ENCODE data around the gene NPR1.
A peak's percentile ranks its signal among the peaks of the same experiment; 100 is the strongest.
"Not testable (repeated sequence)": the region's sequence is repeated elsewhere in the genome, so short reads cannot be mapped to it uniquely, and the experiment has no call there.

Gene NPR1

DNA sequence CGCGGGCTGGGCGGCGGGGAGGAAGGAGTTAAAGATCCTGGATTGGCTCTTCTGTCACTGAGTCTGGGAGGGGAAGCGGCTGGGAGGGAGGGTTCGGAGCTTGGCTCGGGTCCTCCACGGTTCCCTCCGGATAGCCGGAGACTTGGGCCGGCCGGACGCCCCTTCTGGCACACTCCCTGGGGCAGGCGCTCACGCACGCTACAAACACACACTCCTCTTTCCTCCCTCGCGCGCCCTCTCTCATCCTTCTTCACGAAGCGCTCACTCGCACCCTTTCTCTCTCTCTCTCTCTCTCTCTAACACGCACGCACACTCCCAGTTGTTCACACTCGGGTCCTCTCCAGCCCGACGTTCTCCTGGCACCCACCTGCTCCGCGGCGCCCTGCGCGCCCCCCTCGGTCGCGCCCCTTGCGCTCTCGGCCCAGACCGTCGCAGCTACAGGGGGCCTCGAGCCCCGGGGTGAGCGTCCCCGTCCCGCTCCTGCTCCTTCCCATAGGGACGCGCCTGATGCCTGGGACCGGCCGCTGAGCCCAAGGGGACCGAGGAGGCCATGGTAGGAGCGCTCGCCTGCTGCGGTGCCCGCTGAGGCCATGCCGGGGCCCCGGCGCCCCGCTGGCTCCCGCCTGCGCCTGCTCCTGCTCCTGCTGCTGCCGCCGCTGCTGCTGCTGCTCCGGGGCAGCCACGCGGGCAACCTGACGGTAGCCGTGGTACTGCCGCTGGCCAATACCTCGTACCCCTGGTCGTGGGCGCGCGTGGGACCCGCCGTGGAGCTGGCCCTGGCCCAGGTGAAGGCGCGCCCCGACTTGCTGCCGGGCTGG is at the start of gene NPR1:
TSS of gene NPR1 (plus strand) at position 170 of the 818 bp plus-strand sequence. CDS start at position 591, 421 bp downstream.
- peak; percentile 11 for DNase-seq

DNA sequence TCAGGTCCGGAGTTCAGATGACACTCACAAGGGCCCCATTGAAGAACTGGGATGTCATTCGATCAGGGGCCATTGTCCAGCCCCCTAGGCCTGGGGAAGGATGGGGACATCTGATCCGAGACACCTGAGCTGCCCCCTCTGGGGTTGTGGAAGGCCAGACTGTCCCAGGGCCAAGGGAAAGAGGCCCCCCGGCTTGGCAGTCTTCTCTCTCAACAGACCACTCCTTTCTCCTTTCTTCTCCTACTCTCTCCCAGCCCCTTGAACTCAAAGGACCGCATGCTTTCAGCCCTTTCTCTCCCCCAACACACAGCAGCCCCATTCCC is 49.2 kb upstream of the NPR1 start:
- no peak for DNase-seq

DNA sequence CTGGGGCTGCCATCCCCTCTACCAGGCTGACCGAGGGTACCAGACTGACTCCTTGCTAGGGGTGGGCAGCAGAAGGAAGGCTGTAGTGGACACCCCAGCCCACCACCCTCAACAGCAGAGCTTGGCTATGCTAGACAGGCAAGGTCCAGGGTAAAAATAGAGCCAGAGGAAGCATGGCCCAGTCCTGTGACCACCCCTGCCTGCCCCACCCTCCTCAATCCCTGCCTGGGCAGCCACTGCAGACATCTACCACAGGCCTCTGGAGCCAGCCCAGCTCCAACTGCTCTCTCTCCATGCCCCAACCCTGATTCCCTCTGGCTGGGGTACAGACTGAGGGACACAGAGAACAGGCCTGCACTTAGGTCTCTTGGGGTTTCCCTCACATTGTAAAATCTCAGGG is 48.5 kb upstream of the NPR1 start:
- DNase-seq: no peak

DNA sequence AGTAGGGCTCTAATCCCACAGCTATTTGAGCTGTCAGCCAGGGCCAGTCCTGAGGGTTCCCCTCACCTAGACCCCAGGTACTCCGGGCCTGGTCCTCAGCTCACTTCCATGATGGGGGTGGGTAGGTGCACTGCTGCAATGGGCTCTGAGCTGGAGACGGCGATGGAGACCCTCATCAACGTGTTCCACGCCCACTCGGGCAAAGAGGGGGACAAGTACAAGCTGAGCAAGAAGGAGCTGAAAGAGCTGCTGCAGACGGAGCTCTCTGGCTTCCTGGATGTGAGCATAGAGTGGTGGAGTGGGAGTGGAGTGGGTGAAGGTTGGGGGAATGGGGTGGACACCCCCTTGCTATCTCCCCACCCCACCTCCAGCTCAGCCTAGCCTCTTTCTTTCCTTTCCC is 48.1 kb upstream of the NPR1 start:
- DNase-seq: no peak

DNA sequence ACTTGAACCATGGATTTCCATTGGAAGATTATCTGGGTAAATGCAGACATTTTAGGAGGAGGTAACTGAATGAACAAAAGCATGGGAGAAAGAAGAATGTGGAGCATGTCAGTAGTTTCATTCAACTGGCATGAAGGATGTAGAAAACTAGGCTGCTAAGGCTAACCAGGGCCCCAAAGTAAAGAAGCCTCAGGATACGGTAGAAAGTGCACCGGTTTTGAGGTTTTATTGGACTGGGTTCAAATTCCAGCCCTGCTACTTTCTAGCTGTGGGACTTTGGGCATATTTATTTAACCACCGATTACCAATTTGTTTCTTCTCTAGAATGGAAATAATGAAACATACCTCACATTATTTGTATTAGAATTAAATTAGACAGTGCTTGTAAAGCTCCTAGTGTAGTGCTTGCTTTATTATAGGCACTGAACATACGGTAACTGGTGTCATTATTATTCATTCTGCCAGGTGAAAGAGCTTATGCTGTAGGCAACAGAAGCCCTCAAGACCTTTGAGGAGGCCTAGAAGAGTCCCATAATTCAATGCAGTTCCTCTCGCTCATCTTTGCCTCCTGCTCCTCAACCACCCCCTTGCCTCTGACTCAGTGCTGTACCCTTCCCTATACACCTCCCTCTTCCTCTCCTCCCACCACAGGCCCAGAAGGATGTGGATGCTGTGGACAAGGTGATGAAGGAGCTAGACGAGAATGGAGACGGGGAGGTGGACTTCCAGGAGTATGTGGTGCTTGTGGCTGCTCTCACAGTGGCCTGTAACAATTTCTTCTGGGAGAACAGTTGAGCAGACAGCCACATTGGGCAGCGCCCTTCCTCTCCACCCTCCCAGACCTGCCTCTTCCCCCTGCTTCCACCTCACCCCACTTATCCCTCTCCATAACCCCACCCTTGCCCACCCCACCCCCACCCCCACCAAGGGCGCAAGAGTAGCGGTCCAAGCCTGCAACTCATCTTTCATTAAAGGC is 47.2 kb upstream of the NPR1 start:
- no peak for DNase-seq

DNA sequence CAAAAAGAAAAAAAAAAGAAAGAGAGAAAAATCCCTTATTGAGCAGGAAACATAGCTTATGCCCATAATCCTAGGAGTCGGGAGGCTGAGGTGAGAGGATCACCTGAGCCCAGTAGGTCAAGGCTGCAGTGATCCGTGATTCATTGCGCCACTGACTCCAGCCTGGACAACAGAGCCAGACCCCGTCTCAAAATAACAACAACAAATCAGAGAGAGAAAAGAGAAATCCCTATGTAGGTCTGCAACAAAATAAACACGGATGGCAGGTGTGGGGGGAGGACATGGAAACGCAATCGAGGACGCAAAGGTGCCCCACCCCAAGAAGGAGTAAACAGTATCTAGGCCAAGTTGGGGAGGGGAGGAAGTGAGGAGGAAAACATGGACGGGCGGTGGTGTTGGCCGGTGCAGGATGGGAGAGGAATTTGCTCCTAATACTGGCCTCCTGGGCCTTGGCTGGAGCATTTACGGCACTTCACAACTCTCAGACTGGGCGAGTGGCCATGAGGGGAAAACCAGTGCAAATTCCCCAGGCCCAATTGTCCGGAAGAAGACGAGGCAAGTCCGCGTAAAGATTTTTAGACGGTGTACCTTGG is 45.2 kb upstream of the NPR1 start:
- DNase-seq: no peak

DNA sequence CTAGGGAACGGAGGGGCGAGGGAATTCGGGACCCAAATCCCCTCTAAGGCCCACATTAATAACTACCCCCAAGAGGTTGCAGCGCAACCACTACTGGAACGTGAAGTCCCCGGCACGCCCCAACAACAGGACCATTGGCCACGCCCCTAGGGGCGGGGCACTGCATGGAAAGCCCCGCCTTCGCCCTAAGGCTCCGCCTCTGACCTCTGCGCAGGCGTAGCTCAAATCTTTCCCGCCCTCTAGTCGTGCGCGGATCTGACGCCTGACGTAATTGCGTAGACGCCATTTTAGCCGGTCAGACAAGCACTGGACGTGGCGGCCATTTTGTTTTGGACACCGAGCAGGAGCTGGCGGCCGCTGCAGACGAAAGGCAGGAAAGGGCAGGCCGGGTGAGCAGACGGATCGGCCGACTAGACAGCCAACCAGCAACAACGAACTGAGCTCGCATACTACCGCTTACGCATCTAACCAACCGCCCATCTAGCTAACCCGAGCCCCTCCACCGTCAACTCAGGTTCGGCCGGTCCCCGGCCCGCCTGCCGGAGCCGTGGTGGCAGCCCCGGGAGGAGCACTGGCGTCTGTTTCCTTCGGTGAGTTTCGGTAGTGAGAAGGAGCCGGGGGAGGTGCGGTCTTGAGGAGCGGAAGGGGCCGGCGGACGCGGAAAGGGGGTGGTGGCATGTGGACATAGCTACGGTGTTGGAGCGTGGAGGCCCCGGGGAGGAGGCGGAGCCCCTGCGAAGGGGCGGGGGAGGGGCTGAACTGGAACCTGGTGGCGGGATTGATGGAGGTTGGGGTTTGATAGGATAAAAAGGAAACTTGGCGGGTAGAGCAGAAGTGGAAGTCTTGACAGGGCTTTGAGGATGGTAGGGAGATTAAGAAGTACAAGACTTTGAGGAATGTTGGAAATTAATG is 44.5 kb upstream of the NPR1 start, which contains the start of gene CHTOP:
TSS of gene CHTOP (plus strand) at position 313 of the 912 bp plus-strand sequence. CDS start 2,523 bp downstream, outside the sequence.
- peak; percentile 92 for DNase-seq

DNA sequence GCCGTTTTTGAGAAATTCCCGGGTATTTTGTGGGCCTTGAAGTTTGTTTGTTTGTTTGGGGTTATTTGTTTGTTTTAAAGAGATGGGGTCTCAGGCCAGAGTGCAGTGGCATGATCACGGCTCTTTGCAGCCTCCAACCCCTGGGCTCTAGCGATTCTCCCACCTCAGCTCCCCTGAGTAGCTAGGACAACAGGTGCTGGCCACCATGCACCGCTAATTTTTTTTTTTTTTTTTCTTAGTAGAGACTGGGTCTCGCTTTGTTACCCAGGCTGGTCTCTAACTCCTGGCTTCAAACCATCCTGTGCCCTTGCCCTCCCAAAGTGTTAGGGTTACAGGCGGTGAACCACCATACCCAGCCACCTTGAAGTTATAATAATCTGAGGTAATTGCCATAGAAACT is 42.6 kb upstream of the NPR1 start:
- no peak for DNase-seq

DNA sequence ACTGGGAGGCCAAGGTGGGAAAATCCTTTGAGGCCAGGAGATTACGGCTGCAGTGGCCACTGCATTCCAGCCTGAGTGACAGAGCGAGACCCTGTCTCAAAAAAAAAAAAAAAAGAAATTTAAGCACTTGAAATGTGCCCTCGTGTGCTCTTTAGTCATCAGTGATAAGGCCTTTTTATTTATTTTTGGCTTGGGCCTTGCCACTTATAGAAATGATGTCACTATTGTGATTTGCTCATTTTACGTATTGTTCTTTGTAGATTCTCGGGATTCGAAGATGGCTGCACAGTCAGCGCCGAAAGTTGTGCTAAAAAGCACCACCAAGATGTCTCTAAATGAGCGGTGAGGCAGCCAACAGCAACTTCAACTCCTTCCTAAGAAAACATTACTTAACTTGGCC is 42.2 kb upstream of the NPR1 start:
- DNase-seq: no peak

DNA sequence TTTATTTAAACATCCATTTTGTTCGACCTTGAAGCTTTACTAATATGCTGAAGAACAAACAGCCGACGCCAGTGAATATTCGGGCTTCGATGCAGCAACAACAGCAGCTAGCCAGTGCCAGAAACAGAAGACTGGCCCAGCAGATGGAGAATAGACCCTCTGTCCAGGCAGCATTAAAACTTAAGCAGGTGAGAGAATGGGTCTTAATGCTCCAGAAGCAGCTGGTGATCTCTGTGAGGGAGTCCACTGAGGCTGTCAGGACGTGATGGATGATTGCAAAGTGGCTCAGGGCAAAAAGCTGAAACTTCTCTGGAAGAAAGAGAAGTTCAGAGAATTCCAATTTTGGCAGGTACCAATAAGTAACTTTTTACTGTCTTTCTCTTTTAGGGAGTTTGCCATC is 40.2 kb upstream of the NPR1 start:
- DNase-seq: no peak

DNA sequence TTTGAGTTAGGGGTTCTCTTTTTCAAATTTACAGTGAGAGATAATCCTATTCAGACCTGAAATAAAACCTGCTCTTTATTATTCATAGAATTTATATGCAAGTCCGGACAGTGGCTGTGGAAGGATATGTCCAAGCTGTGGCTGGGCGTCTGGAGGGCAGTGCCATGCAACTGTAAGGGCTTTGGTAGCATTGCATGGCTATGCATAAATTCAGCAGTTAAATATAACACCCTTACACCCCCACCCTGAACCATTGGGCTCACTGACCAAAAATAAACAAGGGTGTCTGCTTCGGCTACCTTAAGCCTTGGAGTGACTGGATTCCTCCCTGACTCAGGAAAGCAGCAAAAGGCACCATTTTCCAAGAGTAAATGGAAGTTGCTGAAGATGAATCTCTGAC is 39.2 kb upstream of the NPR1 start:
- no peak for DNase-seq

DNA sequence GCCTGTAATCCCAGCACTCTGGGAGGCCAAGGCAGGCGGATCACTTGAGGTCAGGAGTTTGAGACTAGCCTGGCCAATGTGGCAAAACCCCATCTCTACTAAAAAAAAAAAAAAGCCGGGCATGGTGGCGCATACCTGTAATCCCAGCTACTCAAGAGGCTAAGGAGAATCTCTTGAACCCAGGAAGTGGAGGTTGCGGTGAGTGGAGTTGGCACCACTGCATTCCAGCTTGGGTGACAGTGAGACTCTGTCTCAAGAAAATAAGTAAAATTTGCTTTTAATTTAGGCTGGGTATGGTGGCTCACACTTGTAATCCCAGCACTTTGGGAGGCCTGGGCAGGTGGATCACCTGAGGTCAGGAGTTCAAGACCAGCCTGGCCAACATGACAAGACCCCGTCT is 38.3 kb upstream of the NPR1 start:
- not testable (repeated sequence) for DNase-seq

DNA sequence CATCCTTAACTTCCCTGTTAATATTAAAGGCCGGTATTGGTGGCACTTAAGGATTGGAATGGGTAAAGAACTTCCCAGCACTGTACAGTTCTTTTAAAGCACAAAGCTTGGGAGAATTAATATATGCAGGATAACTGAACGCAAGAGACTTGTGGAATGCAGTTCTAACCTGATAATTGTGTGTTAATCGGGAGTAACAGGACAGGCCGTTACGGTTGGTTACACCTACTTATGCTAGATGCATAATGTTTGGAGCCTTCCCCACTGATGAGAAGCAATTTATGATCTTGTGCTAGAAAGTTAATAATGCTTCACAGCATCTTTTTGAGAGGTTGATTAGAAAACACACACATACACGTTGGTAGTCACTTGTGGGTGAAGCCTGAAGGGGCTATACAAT is 37.6 kb upstream of the NPR1 start:
- DNase-seq: no peak

DNA sequence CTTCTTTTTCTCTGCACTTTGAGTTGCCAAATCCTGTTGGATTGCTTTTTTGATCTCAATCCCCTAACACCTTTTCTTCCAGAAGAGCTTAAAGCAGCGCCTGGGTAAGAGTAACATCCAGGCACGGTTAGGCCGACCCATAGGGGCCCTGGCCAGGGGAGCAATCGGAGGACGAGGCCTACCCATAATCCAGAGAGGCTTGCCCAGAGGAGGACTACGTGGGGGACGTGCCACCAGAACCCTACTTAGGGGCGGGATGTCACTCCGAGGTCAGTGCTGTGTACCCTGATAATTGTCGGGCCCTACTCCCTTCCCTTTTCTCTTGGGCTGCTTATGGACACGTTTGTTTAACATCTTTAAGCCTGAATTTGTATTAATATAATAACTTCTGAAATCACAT is 36.3 kb upstream of the NPR1 start:
- DNase-seq: no peak

DNA sequence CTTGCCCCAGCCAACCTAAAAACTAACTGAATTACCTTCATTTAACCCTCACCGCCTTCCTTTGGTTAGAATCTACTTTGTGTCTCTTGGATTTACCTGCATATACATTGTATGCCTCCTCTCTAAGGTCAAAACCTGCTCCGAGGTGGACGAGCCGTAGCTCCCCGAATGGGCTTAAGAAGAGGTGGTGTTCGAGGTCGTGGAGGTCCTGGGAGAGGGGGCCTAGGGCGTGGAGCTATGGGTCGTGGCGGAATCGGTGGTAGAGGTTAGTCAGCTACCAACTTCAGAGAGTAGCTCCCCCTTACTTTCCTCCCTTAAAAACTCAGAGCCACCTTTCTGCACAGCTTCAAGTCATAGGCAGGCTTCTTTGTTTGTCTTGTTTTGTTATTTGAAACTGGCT is 35.4 kb upstream of the NPR1 start:
- no peak for DNase-seq

DNA sequence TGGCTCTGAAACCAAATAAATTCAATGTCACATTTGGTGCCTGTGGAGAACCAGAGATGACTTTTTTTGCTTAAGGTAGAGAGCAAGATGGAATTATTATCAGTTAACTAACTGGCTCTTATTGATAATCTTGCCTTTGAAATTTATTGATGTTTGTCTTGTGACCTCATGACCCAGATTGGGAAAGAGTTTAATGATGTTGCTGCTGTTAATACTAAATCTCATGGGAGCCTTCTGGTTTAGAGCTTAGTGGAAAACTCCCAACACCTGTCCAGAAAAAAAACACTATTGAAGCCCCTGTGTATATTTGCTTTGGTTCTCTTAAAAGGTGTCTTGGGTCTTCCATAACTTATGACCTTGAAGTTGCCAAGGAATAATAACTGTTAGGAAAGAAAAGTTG is 34.7 kb upstream of the NPR1 start:
- no peak for DNase-seq

DNA sequence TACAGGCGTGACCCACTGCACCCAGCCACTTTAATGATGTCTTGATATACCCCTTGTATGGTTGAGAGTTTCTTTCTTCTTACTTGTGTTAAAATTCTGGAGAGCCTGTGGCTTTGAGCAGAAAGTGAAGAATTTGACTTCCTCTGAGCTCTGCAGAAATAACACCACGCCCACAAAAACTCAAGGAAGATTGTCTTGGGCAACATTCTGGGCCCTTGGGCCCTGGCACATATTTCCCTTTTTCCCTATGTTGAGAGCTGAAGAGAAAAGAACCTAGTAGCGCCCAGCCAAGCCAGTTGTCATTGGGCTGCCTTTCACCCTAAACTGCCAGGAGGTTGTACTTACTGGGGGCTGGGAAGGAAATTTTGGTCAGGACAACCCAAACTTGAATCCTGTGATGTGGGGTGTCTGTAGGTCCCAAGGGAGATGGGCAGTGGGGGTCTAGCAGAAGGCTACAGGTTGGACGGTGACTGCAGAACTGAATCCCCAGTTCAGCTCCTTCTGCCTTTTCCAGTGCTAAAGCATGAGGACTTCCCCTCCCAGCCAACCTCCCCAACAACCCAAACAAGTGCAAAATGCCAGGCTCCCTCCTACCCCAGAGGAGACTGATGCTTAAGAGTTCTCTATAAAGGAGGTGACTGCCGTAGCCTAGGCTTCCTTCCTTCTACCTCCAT is 31.7 kb upstream of the NPR1 start:
- DNase-seq: no peak

DNA sequence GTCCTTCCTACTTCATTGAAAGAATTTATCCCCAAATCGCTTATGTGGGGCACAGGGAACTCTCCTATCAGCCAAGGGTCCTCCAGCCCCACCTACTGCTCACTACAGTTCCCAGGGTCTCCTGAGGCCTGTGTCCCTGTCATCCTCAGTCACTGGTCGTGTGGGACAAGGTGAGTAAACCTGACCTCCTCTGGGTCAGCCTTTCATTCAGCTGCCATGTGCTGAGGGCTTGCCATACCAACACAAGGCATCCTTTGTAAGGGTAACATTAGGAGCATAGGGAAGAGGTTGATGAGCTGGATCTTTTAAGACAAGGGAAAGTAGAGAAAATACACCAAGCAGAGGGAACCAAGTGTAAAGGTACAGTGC is 31.2 kb upstream of the NPR1 start:
- DNase-seq: no peak

DNA sequence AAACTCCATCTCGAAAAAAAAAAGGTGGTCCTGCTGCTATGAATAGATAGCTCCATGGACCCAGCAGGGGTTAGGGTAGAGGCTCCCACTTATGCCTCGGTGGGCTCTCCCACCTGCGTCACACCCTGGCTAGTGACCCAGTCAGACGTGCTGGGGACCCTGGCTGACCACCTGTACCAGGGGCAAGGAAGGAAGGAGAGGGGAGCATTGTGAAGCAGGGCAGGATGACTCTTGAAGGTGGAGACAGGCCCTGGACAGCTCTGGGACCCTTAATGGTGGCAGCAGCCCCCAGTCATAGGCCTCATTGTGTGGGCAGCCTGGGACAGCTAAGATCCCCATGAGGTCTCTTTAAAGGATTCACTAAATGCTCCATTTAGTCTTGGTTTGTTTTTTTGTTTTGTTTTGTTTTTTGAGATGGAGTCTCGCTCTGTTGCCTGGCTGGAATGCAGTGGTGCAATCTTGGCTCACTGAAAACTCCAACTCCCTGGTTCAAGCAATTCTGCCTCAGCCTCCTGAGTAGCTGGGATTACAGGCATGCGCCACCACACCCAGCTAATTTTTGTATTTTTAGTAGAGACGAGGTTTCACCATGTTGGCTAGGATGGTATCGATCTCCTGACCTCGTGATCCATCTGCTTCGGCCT is 30.4 kb upstream of the NPR1 start:
- DNase-seq: no peak

DNA sequence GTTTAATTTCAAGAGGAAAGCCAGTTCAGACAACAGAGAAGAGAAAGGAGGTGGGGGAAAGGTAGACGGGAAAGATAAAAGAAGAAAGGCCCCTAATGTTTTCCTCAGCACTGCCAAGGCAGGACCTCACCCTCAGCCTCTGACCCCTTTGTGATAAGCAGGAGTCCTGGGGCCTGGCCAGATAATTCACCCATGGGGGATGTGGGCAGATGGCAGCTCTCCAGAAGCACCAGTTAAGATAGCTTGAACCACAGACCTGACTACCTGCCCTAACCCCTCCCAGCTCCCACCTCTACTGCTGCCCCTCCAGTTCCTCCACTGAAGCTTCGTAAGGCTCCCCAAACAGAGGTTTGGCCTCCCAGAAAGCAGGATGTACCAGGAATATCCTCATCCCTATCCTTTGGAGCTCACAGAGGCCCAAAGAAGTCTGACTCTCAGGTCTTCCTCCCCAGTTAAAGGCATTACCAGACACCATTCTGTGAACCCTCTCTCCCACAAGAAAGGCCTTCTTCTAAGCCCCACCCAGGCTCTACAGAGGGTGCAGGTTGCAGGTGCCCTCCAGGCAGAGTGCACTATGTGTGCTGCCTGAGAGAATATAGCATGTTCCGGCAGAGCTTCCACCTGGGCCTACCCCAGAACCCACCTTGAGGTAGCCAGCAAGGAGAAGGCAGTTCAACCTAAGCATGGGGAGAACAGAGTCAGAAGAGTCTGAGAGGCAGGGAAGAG is 29.2 kb upstream of the NPR1 start:
- DNase-seq: no peak

DNA sequence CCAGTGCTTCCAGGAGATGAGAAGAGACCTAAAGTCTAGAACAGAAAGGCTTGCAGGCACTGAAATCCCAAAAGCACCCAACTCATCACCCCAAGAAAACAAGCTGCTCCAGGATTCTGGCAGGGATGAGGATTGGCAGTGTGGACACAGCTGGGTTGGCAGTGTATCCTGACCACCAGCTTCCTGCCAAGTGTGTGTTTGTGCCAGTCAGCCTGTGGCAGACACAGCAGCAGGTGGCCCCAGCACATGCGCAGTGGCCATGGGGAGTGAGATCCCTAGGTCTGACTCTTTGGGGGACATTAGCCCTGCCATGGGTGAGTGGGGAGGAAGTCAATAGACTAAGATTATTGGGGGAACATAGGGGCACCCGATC is 28.6 kb upstream of the NPR1 start:
- no peak for DNase-seq

All from stimulated activated naive CD4-positive, alpha-beta T cell treated with Interleukin-2 at 50 U/mL for 16 hours (primary cell).